ENCODE measurements around the gene MTHFD2L. TPM values are rescaled to one million over a fixed set of nuclear protein-coding genes. Genes with fewer than 3 reads are reported as not detected.

MTHFD2L gene
- total and polyA plus RNA-seq, 9 donors = 5.8 to 19.3 (median 13.5) TPM

GRCh38 chr4:74268643-74269042, 110.7 kb downstream of the MTHFD2L start:
- intact Hi-C loops (cut with DNase I) = no loop called here
- no peak for DNase-seq
- Histone ChIP-seq H3K9me3 (no peaks in the 10 kb centered on the region), H3K27me3 (no peaks in the 10 kb centered on the region), H3K36me3 (no peaks in the 10 kb centered on the region), H3K4me3 (no peak overlapping the region), H3K27ac (no peak overlapping the region), H3K4me1 (ENCODE audit: insufficient read depth) (no peaks in the 10 kb centered on the region)
- TF ChIP-seq CTCF (IDR thresholded peaks at IDR 0.05) (no peak), EP300 (IDR thresholded peaks at IDR 0.05) (no peak)
- 79 to 80% (median 79%) methylated on average over 2 of the region's 2 CpGs for WGBS, 3 donors

- DNase-seq = no peak
- H3K27me3 ChIP-seq = no peaks in the 10 kb centered on the region
- H3K27ac ChIP-seq = no peak overlapping the region
- no peak overlapping the region for H3K4me3 ChIP-seq
- intact Hi-C loops (cut with DNase I) = no loop called here
- H3K9me3 ChIP-seq = no peaks in the 10 kb centered on the region
- H3K4me1 ChIP-seq (ENCODE audit: insufficient read depth) = no peaks in the 10 kb centered on the region
- TF ChIP-seq CTCF (IDR thresholded peaks at IDR 0.05) = no peak
- no peak for TF ChIP-seq EP300 (IDR thresholded peaks at IDR 0.05)
- TF ChIP-seq POLR2A (IDR thresholded peaks at IDR 0.05) = no peak
- H3K36me3 ChIP-seq = no peaks in the 10 kb centered on the region
- 68 to 81% (median 76%) methylated on average over 3 of the region's 3 CpGs for WGBS, 3 donors
Measured at GRCh38 chr4:74278490-74278889, 120.6 kb downstream of the MTHFD2L start.

GRCh38 chr4:74279716-74280115, 121.8 kb downstream of the MTHFD2L start:
- H3K4me1 ChIP-seq (ENCODE audit: insufficient read depth) = no peaks in the 10 kb centered on the region
- no peak overlapping the region for H3K4me3 ChIP-seq
- intact Hi-C loops (cut with DNase I) = no loop called here
- WGBS, 3 donors = 92 to 98% (median 94%) methylated on average over 3 of the region's 3 CpGs
- TF ChIP-seq EP300 (IDR thresholded peaks at IDR 0.05) (no peak), CTCF (IDR thresholded peaks at IDR 0.05) (no peak), POLR2A (IDR thresholded peaks at IDR 0.05) (no peak)
- H3K9me3 ChIP-seq = no peaks in the 10 kb centered on the region
- no peak overlapping the region for H3K27ac ChIP-seq
- DNase-seq = no peak
- H3K36me3 ChIP-seq = no peaks in the 10 kb centered on the region
- H3K27me3 ChIP-seq = no peaks in the 10 kb centered on the region

GRCh38 chr4:74282926-74283325, 125.0 kb downstream of the MTHFD2L start:
- no peak overlapping the region for H3K4me3 ChIP-seq
- H3K27me3 ChIP-seq = no peaks in the 10 kb centered on the region
- no peaks in the 10 kb centered on the region for H3K9me3 ChIP-seq
- H3K4me1 ChIP-seq (ENCODE audit: insufficient read depth) = no peaks in the 10 kb centered on the region
- intact Hi-C loops (cut with DNase I) = no loop called here
- no peaks in the 10 kb centered on the region for H3K36me3 ChIP-seq
- H3K27ac ChIP-seq = no peak overlapping the region
- TF ChIP-seq CTCF (IDR thresholded peaks at IDR 0.05) = no peak
- TF ChIP-seq POLR2A (IDR thresholded peaks at IDR 0.05) = no peak
- no peak for TF ChIP-seq EP300 (IDR thresholded peaks at IDR 0.05)
- no peak for DNase-seq

GRCh38 chr4:74283614-74284013, 125.7 kb downstream of the MTHFD2L start:
- H3K36me3 ChIP-seq = no peaks in the 10 kb centered on the region
- no peaks in the 10 kb centered on the region for H3K27me3 ChIP-seq
- H3K4me1 ChIP-seq (ENCODE audit: insufficient read depth) = no peaks in the 10 kb centered on the region
- WGBS, 3 donors = 87 to 96% (median 91%) methylated on average over 2 of the region's 2 CpGs
- H3K4me3 ChIP-seq = no peak overlapping the region
- no peaks in the 10 kb centered on the region for H3K9me3 ChIP-seq
- H3K27ac ChIP-seq = no peak overlapping the region
- intact Hi-C loops (cut with DNase I) = no loop called here
- DNase-seq = no peak
- no peak for TF ChIP-seq EP300 (IDR thresholded peaks at IDR 0.05)
- TF ChIP-seq CTCF (IDR thresholded peaks at IDR 0.05) = no peak
- no peak for TF ChIP-seq POLR2A (IDR thresholded peaks at IDR 0.05)
